Measurements from ENCODE around the gene LYPD5.

GRCh38 chr19:43769256-43769655 is 33.0 kb downstream of the LYPD5 start:
- TF ChIP-seq EZH2phosphoT487 (IDR thresholded peaks at IDR 0.05; ENCODE audit: insufficient read depth, low read depth): no peak
- no peak for TF ChIP-seq EZH2 (IDR thresholded peaks at IDR 0.05; ENCODE audit: insufficient read depth, poor library complexity, severe bottlenecking)

Data from GM23248 (cell line).